GM12878 (cell line): ENCODE results near the gene EXD3. TPM values are rescaled to one million over a fixed set of nuclear protein-coding genes. Genes with fewer than 3 reads are reported as not detected.

Experiments
- ATAC-seq: fragments of 200-7000 bp; cut with Tn5 transposase; 3 replicates; pipeline ENCODE4 v1.9.1; 2020; ENCODE audit warnings: mild to moderate bottlenecking, moderate library complexity
- BruUV-seq: library from RNA; stranded (reverse); fragments of 400-500 nt; replicated peaks from 2 replicates; lab custom pipeline; 2021; lab: Mats Ljungman, UMichigan
- CTCF ChIA-PET: fragments of 300-600 bp; sonication (Branson Sonifier 250); formaldehyde crosslinking; extraction: SDS; loops from one replicate; lab custom pipeline; 2021; ENCODE audit warnings: inconsistent platforms; lab: Yijun Ruan, JAX
- POLR2A ChIA-PET: fragments of 350-600 bp; formaldehyde crosslinking; extraction: SDS; loops from one replicate; lab custom pipeline; 2021; ENCODE audit warnings: inconsistent platforms; lab: Charles Lee
- RAD21 ChIA-PET: fragments of 300-600 bp; sonication (Branson Sonifier 250); formaldehyde crosslinking; loops from one replicate; lab custom pipeline; 2023; ENCODE audit warnings: antibody characterized with exemption; ENCODE audit not compliant: unreplicated experiment; lab: Charles Lee
- SMC1A ChIA-PET: fragments of 300-600 bp; sonication (Branson Sonifier 250); formaldehyde crosslinking; loops from one replicate; lab custom pipeline; 2023; ENCODE audit not compliant: unreplicated experiment, uncharacterized antibody; lab: Charles Lee
- DNase-seq: peaks from one replicate; pipeline ENCODE4 v3.0.0-alpha.2; 2011; ENCODE audit warnings: low read depth, low spot score
- FAIRE-seq: peaks from 3 replicates; lab custom pipeline; 2011; peaks lifted over from hg19 to GRCh38; lab: Jason Lieb, UNC
- H2AFZ ChIP-seq: 2 replicates; pipeline ENCODE4 v1.6.0; 2011; ENCODE audit warnings: low read depth, low read length, control low read depth; ENCODE audit not compliant: control insufficient read depth
- H3K27ac ChIP-seq: 2 replicates; pipeline ENCODE4 v1.5.1; 2011; ENCODE audit warnings: control low read depth; ENCODE audit not compliant: control insufficient read depth, insufficient read depth
- H3K27me3 ChIP-seq, 2 experiments: replicated peaks in 1 of 2; 2 replicates each; pipeline versions ENCODE4 v1.6.0 to v1.6.1; 2011; ENCODE audit warnings: low read length in 1 of 2; ENCODE audit not compliant: control insufficient read depth in 2 of 2, insufficient read depth in 2 of 2
- H3K36me3 ChIP-seq, 2 experiments: 2 replicates each; pipeline ENCODE4 v1.5.1; 2011; ENCODE audit warnings: low read length in 1 of 2; ENCODE audit not compliant: control insufficient read depth in 2 of 2, insufficient read depth in 2 of 2
- H3K4me1 ChIP-seq: 2 replicates; pipeline ENCODE4 v1.6.1; 2011; ENCODE audit warnings: mild to moderate bottlenecking, low read length, moderate library complexity, mixed read lengths; ENCODE audit not compliant: control insufficient read depth, insufficient read depth
- H3K4me2 ChIP-seq: 2 replicates; pipeline ENCODE4 v1.6.0; 2011; ENCODE audit warnings: control low read depth; ENCODE audit not compliant: control insufficient read depth, insufficient read depth
- H3K4me3 ChIP-seq: fragments of 200-600 bp; sonication (generic); 2 replicates; pipeline ENCODE4 v1.5.1; 2016
- H3K79me2 ChIP-seq: 2 replicates; pipeline ENCODE4 v1.6.0; 2011; ENCODE audit warnings: low read length; ENCODE audit not compliant: control insufficient read depth, insufficient read depth
- H3K9ac ChIP-seq: 2 replicates; pipeline ENCODE4 v1.8.0; 2011; ENCODE audit warnings: low read length, control low read depth, mixed read lengths; ENCODE audit not compliant: control insufficient read depth, insufficient read depth
- H3K9me3 ChIP-seq: replicated peaks from 3 replicates; pipeline ENCODE4 v1.5.1; 2011; ENCODE audit warnings: mild to moderate bottlenecking, low read length; ENCODE audit not compliant: control insufficient read depth, insufficient read depth
- H4K20me1 ChIP-seq: 2 replicates; pipeline ENCODE4 v1.6.0; 2011; ENCODE audit not compliant: control insufficient read depth, insufficient read depth
- CBFB ChIP-seq: IDR thresholded peaks from 2 replicates; pipeline ENCODE4 v1.6.1; 2016; ENCODE audit warnings: antibody characterized with exemption, low read depth
- CREB1 ChIP-seq: IDR thresholded peaks from 2 replicates; pipeline ENCODE4 v1.6.1; 2012; ENCODE audit warnings: low read depth, mild to moderate bottlenecking, inconsistent platforms
- FOS ChIP-seq: IDR thresholded peaks from 3 replicates; pipeline ENCODE4 v1.6.1; 2011; ENCODE audit warnings: borderline replicate concordance; ENCODE audit not compliant: insufficient read length; ENCODE audit errors: extremely low read depth
- GABPA ChIP-seq: IDR thresholded peaks from 2 replicates; pipeline ENCODE4 v1.6.1; 2014; ENCODE audit warnings: antibody characterized with exemption, low read depth, mild to moderate bottlenecking, inconsistent platforms
- HDAC6 ChIP-seq: fragments of 200-600 bp; sonication (generic); IDR thresholded peaks from one replicate; pipeline ENCODE4 v1.8.0; 2017; ENCODE audit warnings: antibody characterized with exemption; ENCODE audit not compliant: unreplicated experiment
- RELA ChIP-seq: fragments of 450-650 bp; IDR thresholded peaks from 2 replicates; pipeline ENCODE4 v1.8.0; 2014; ENCODE audit warnings: borderline replicate concordance; ENCODE audit not compliant: partially characterized antibody
- SMC3 ChIP-seq: IDR thresholded peaks from 2 replicates; pipeline ENCODE4 v1.6.1; 2011; ENCODE audit warnings: low read length, improper control_type of control experiment, borderline replicate concordance
- SREBF2 ChIP-seq: IDR thresholded peaks from 2 replicates; pipeline ENCODE4 v1.6.1; 2012; ENCODE audit warnings: mild to moderate bottlenecking, low read length
- STAT3 ChIP-seq: IDR thresholded peaks from 2 replicates; pipeline ENCODE4 v1.6.1; 2011; ENCODE audit warnings: low read depth, low read length, improper control_type of control experiment
- SUZ12 ChIP-seq: fragments of 200-600 bp; sonication (generic); IDR thresholded peaks from one replicate; pipeline ENCODE4 v1.6.1; 2018; ENCODE audit warnings: antibody characterized with exemption, mild to moderate bottlenecking; ENCODE audit not compliant: unreplicated experiment
- TCF7 ChIP-seq: IDR thresholded peaks from 2 replicates; pipeline ENCODE4 v1.6.1; 2014; ENCODE audit warnings: antibody characterized with exemption, borderline replicate concordance
- WGBS: methylation state at CpG from one replicate; pipeline ENCODE4 v1.1.6; 2016; ENCODE audit warnings: low lambda C conversion rate; ENCODE audit not compliant: insufficient replicate concordance, insufficient coverage; ENCODE audit errors: missing lambda C conversion rate; 5-methylcytosine and 5-hydroxymethylcytosine counted together
- in situ Hi-C: fragments of 300-500 bp; cut with MboI; formaldehyde crosslinking; loops from 9 replicates; pipeline ENCODE4 v1.14.3; 2018; ENCODE audit warnings: mixed read lengths
- intact Hi-C: fragments of 100-400 bp; cut with micrococcal nuclease; formaldehyde crosslinking; loops from one replicate; pipeline ENCODE4 v1.14.2; 2022; ENCODE audit not compliant: unreplicated experiment
- polyA plus RNA-seq, 11 experiments: library from polyadenylated mRNA; depleted of rRNA in 4 of 11; unstranded in 6 of 11; stranded (reverse) in 5 of 11; fragments of >200 nt; fragmentation: Nextera tagmentation in 4 of 11; fragmentation: Illumina TruSeq in 1 of 11; extraction: Ambion mirVana in 4 of 11; extraction: Trizol in 1 of 11; gene quantifications; 1 replicate in 1 of 11; 2 replicates in 10 of 11; pipeline versions ENCODE4 v1.2.1 to v1.2.3, GENCODE V29; 2011 to 2016; ENCODE audit warnings: inconsistent platforms in 2 of 11, missing spikeins in 2 of 11, low read depth in 1 of 11
- total RNA-seq, 4 experiments: library from RNA; depleted of rRNA in 3 of 4; stranded (reverse); fragments of >200 nt in 3 of 4; fragmentation: Illumina TruSeq in 1 of 4; extraction: Trizol in 1 of 4; gene quantifications; 2 replicates each; pipeline versions ENCODE4 v1.2.1 to v1.2.3, GENCODE V29; 2013 to 2021

EXD3 gene
- total and polyA plus RNA-seq, 10 of the 15 experiments (the other 5 are each of a cell fraction or from before 2014, with no cell fraction given), result 0.21 to 7.1 (median 3.6) TPM

DNA sequence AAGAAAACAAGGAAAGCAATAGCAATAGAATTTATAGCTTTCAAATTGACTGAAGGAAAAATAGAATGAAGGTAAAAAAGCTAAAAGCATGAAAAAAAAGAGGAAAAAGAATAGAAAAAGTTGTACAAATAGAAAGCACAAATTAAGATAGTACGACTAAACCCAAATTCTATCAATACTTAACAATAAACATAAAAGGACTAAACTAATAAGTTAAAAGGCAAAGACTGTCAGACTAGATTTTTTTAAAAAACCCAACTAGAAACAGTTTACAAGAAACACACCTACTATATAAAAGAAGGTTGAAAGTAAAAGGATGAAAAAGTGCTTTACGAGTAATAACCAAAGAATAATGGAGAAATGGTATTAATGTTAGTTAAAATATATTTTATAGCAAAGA lies 86.2 kb downstream of the EXD3 start:
- RAD21 ChIA-PET, result no interaction called here
- Histone ChIP-seq H3K79me2 (no peaks in the 10 kb centered on the region), H3K36me3 (no peaks in the 10 kb centered on the region), H2AFZ (no peak overlapping the region), H3K4me2 (no peak overlapping the region), H3K27ac (no peak overlapping the region), H4K20me1 (no peaks in the 10 kb centered on the region), H3K27me3 (no peaks in the 10 kb centered on the region), H3K9ac (no peak overlapping the region), H3K4me1 (no peaks in the 10 kb centered on the region), H3K4me3 (no peak overlapping the region), H3K9me3 (peaks cover 2% of the 10 kb centered on the region; the same call in 1 of the 3 replicates)
- TF ChIP-seq SREBF2 (no peak), CREB1 (no peak), RELA (no peak), SMC3 (no peak), HDAC6 (no peak), CBFB (no peak), STAT3 (no peak), FOS (no peak), TCF7 (no peak)
- DNase-seq, result no peak
- WGBS, result 66% methylated on average over 2 of the region's 2 CpGs
- no peak for FAIRE-seq
- no peak for ATAC-seq
- POLR2A ChIA-PET, result no interaction called here
- CTCF ChIA-PET, result no interaction called here
- BruUV-seq, result no TSS peak
- in situ Hi-C loops, result no loop called here
- intact Hi-C loops, result no loop called here
- SMC1A ChIA-PET, result no interaction called here

- Histone ChIP-seq H3K27me3 (no peaks in the 10 kb centered on the region), H3K9me3 (peaks cover 2% of the 10 kb centered on the region), H3K4me1 (no peaks in the 10 kb centered on the region), H4K20me1 (no peaks in the 10 kb centered on the region), H2AFZ (no peak overlapping the region), H3K36me3 (no peaks in the 10 kb centered on the region), H3K27ac (no peak overlapping the region), H3K9ac (no peak overlapping the region), H3K4me2 (no peak overlapping the region), H3K4me3 (no peak overlapping the region), H3K79me2 (no peaks in the 10 kb centered on the region)
- FAIRE-seq (no peak), ATAC-seq (no peak), DNase-seq (no peak)
- POLR2A ChIA-PET, result no interaction called here
- no TSS peak for BruUV-seq
- in situ Hi-C loops, result no loop called here
- CTCF ChIA-PET, result no interaction called here
- intact Hi-C loops, result no loop called here
- TF ChIP-seq GABPA, result no peak
- TF ChIP-seq SUZ12, result no peak
- SMC1A ChIA-PET, result no interaction called here
- WGBS, result 63% methylated on average over 21 of the region's 21 CpGs
- RAD21 ChIA-PET, result no interaction called here
These were observed 89.8 kb downstream of the EXD3 start for GRCh38 chr9:137333016-137333671.
